ENCODE results near the gene RNF183. TPM values are rescaled to one million over a fixed set of nuclear protein-coding genes. Genes with fewer than 3 reads are reported as not detected.

The RNF183 gene
- polyA plus RNA-seq, 1 of the 3 experiments (the other 2 are of a cell fraction) = not detected

- H3K9me3 ChIP-seq = no peaks in the 10 kb centered on the region
- no peaks in the 10 kb centered on the region for H4K20me1 ChIP-seq (ENCODE audit: insufficient read depth)
- peaks cover 31 to 37% of the 10 kb centered on the region in 2 experiments for H3K36me3 ChIP-seq (replicated peaks in 1 of 2; ENCODE audit: control insufficient read depth in 1 of 2, insufficient read depth in 2 of 2, low read length in 1 of 2)
- peaks cover 0 to 15% of the 10 kb centered on the region in 2 experiments; a peak in 1 of 4 replicates for H3K4me1 ChIP-seq (ENCODE audit: control insufficient read depth in 1 of 2, insufficient read depth in 2 of 2, low read depth in 1 of 2, low read length in 1 of 2)
- H3K9me2 ChIP-seq = no peaks in the 10 kb centered on the region
- no peaks in the 10 kb centered on the region for H3K27me3 ChIP-seq (ENCODE audit: insufficient read depth)
- whole genome bisulfite sequencing (ENCODE audit: low lambda C conversion rate) = 51% methylated on average over 1 of the region's 1 CpG
- CTCF ChIA-PET = interaction anchor here (0.8 kb wide), 2 partner anchors 16 to 414 kb away, joined by 3 read pairs; no protein-coding TSS in a partner anchor
- POLR2A ChIA-PET = no interaction called here
- no peaks in the 10 kb centered on the region for H3F3A ChIP-seq (replicated peaks; ENCODE audit: insufficient read depth)
- TF ChIP-seq RCOR1 (IDR thresholded peaks at IDR 0.05; ENCODE audit: low read length) = no peak
- TF ChIP-seq RXRA (IDR thresholded peaks at IDR 0.05; ENCODE audit: borderline replicate concordance, low read depth) = no peak
- no peak for TF ChIP-seq PBX3 (IDR thresholded peaks at IDR 0.05)
- TF ChIP-seq TAF1 (IDR thresholded peaks at IDR 0.05; ENCODE audit: borderline replicate concordance, low read depth, low read length) = no peak
- TF ChIP-seq EZH2phosphoT487 (IDR thresholded peaks at IDR 0.05; ENCODE audit: borderline replicate concordance, low read depth) = no peak
- no peak for TF ChIP-seq ELF1 (IDR thresholded peaks at IDR 0.05)
- no peak for TF ChIP-seq EP300 (IDR thresholded peaks at IDR 0.05; ENCODE audit: borderline replicate concordance in 1 of 2, low read depth in 1 of 2, low read length in 1 of 2)
- no peak for TF ChIP-seq POLR2AphosphoS5 (IDR thresholded peaks at IDR 0.05; ENCODE audit: low read depth, low read length)
- TF ChIP-seq YY1 (IDR thresholded peaks at IDR 0.05; ENCODE audit: low read depth) = no peak
- TF ChIP-seq JUND (IDR thresholded peaks at IDR 0.05) = no peak
- H3K4me2 ChIP-seq = no peak overlapping the region
- no peak overlapping the region for H3K9ac ChIP-seq
- no peak overlapping the region for H3K4me3 ChIP-seq (ENCODE audit: low read depth in 2 of 2, low read length in 1 of 2)
- H3K27ac ChIP-seq (ENCODE audit: low read depth in 2 of 2, low read length in 1 of 2) = no peak overlapping the region
- H2AFZ ChIP-seq (ENCODE audit: low read depth) = no peak overlapping the region
- no peaks in the 10 kb centered on the region for H3K79me2 ChIP-seq (ENCODE audit: insufficient read depth)
- DNase-seq = no peak
Measured at GRCh38 chr9:113258282-113258681, 44.9 kb downstream of the RNF183 start.

- Histone ChIP-seq H3K27ac (ENCODE audit: low read depth in 2 of 2, low read length in 1 of 2) (no peak overlapping the region), H3K9ac (no peak overlapping the region), H3K4me2 (no peak overlapping the region), H3K9me2 (no peaks in the 10 kb centered on the region), H3K79me2 (ENCODE audit: insufficient read depth) (no peaks in the 10 kb centered on the region), H3F3A (replicated peaks; ENCODE audit: insufficient read depth) (no peaks in the 10 kb centered on the region), H3K4me3 (ENCODE audit: low read depth in 2 of 2, low read length in 1 of 2) (no peak overlapping the region), H3K4me1 (ENCODE audit: control insufficient read depth in 1 of 2, insufficient read depth in 2 of 2, low read depth in 1 of 2, low read length in 1 of 2) (peaks cover 0 to 15% of the 10 kb centered on the region in 2 experiments; a peak in 1 of 4 replicates), H3K9me3 (no peaks in the 10 kb centered on the region), H4K20me1 (ENCODE audit: insufficient read depth) (no peaks in the 10 kb centered on the region), H2AFZ (ENCODE audit: low read depth) (no peak overlapping the region), H3K27me3 (ENCODE audit: insufficient read depth) (no peaks in the 10 kb centered on the region), H3K36me3 (replicated peaks in 1 of 2; ENCODE audit: control insufficient read depth in 1 of 2, insufficient read depth in 2 of 2, low read length in 1 of 2) (peaks cover 27 to 37% of the 10 kb centered on the region in 2 experiments)
- DNase-seq = no peak
- ChIA-PET POLR2A (no interaction called here), CTCF (interaction anchor here (0.8 kb wide), 2 partner anchors 16 to 413 kb away, joined by 3 read pairs; no protein-coding TSS in a partner anchor)
- 94% methylated on average over 3 of the region's 3 CpGs for WGBS (ENCODE audit: low lambda C conversion rate)
- TF ChIP-seq RFX5 (IDR thresholded peaks at IDR 0.05; ENCODE audit: low read length) (no peak), RXRA (IDR thresholded peaks at IDR 0.05; ENCODE audit: borderline replicate concordance, low read depth) (no peak), JUND (IDR thresholded peaks at IDR 0.05) (no peak), FOXJ3 (CRISPR knock-in tag; IDR thresholded peaks at IDR 0.05) (no peak), EZH2phosphoT487 (IDR thresholded peaks at IDR 0.05; ENCODE audit: borderline replicate concordance, low read depth) (no peak), TCF12 (IDR thresholded peaks at IDR 0.05) (no peak)
Measured at GRCh38 chr9:113257863-113258262, 45.3 kb downstream of the RNF183 start.

All from SK-N-SH (cell line).